22Rv1 (cell line): ENCODE measurements around the gene THADA.

ENCODE experiments used
- CTCF ChIP-seq: fragments of 450-650 bp; IDR thresholded peaks from 2 replicates; pipeline ENCODE4 v1.5.1; 2017; ENCODE audit warnings: mild to moderate bottlenecking
- ZFX ChIP-seq: fragments of 450-650 bp; IDR thresholded peaks from 2 replicates; pipeline ENCODE4 v1.6.1; 2017; ENCODE audit warnings: antibody characterized with exemption, borderline replicate concordance

GRCh38 chr2:43313642-43314017, 282.2 kb downstream of the THADA start:
- TF ChIP-seq CTCF (no peak), ZFX (no peak)
